Stomach (tissue), 4 donors: ENCODE measurements around the gene CYTH1.

Experiments
- EP300 ChIP-seq: sonication (generic); formaldehyde crosslinking; IDR thresholded peaks from one replicate; pipeline ENCODE4 v1.6.1; 2017; ENCODE audit warnings: antibody characterized with exemption
- POLR2A ChIP-seq, 4 donors: fragments of 450-650 bp; IDR thresholded peaks; one replicate each; pipeline ENCODE4 v1.6.1; 2016; ENCODE audit warnings: antibody characterized with exemption in 4 of 4, control low read depth in 2 of 4, mild to moderate bottlenecking in 1 of 4, moderate library complexity in 1 of 4
- TF ChIP-seq, protein P1 (sequence below), 7 experiments: fragments of 450-650 bp in 4 of 7; fragments of 200-600 bp in 3 of 7; sonication (generic) in 3 of 7; IDR thresholded peaks; one replicate each; pipeline ENCODE4 v1.5.1; 2016 to 2019; ENCODE audit warnings: antibody characterized with exemption in 7 of 7, control low read depth in 2 of 7, mild to moderate bottlenecking in 1 of 7

GRCh38 chr17:78735832-78736525, 46.1 kb downstream of the CYTH1 start:
- TF ChIP-seq, protein P1, sequence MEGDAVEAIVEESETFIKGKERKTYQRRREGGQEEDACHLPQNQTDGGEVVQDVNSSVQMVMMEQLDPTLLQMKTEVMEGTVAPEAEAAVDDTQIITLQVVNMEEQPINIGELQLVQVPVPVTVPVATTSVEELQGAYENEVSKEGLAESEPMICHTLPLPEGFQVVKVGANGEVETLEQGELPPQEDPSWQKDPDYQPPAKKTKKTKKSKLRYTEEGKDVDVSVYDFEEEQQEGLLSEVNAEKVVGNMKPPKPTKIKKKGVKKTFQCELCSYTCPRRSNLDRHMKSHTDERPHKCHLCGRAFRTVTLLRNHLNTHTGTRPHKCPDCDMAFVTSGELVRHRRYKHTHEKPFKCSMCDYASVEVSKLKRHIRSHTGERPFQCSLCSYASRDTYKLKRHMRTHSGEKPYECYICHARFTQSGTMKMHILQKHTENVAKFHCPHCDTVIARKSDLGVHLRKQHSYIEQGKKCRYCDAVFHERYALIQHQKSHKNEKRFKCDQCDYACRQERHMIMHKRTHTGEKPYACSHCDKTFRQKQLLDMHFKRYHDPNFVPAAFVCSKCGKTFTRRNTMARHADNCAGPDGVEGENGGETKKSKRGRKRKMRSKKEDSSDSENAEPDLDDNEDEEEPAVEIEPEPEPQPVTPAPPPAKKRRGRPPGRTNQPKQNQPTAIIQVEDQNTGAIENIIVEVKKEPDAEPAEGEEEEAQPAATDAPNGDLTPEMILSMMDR (IDR thresholded peaks at IDR 0.05), result no peak
- TF ChIP-seq POLR2A (IDR thresholded peaks at IDR 0.05) (peak in 1 of 4 donors; percentile 63), EP300 (no peak)
